Measurements from ENCODE around the gene DPP6.

Gene DPP6

DNA sequence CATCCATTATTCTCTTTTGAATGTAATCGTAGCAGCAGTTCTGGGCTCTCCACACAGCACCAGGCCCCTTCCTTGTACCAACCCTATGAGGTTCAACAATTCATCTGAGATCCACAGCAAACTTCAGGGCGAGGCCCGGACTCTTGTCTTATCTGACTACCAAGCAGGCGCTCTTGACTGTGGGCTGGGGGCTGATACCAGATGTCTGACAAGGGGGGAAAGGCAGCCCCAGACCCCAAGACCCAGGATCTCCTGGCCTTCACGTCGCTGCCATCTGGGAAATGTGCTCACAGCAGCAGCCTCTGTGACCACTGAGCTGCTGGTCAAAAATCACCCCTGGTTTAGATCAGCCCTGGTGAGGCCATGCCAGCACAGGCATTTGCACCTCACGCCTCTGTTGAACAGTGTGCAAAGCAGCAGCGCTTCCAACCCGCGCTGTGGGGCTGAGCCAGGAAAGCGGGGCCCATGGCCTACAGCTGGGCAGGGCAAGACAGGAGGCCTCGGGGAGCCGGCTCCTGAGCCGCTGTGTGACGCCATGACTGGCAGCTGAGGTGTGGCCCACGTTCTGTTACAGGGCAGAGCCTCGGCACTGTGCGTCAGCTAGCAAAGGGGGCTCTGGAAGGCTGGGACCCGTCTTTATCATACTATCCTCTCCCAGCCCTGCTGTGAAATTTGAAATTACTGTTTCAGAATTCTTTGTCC, 806.8 kb downstream of the DPP6 start:
- FAIRE-seq (no peak), DNase-seq (ENCODE audit: insufficient read length, low spot score) (no peak)
- no peak for TF ChIP-seq TAF1 (IDR thresholded peaks at IDR 0.05; ENCODE audit: low read depth, low read length)
- no peak for TF ChIP-seq POLR2A (IDR thresholded peaks at IDR 0.05; ENCODE audit: low read depth, low read length)
- TF ChIP-seq SPI1 (IDR thresholded peaks at IDR 0.05; ENCODE audit: low read depth, low read length): no peak
- no peak for TF ChIP-seq POLR2AphosphoS5 (IDR thresholded peaks at IDR 0.05; ENCODE audit: low read depth, low read length)
- TF ChIP-seq POU2F2 (IDR thresholded peaks at IDR 0.05; ENCODE audit: low read depth, low read length): no peak
- no peak for TF ChIP-seq PAX5 (IDR thresholded peaks at IDR 0.05; ENCODE audit: insufficient read depth, low read length, severe bottlenecking)

DNA sequence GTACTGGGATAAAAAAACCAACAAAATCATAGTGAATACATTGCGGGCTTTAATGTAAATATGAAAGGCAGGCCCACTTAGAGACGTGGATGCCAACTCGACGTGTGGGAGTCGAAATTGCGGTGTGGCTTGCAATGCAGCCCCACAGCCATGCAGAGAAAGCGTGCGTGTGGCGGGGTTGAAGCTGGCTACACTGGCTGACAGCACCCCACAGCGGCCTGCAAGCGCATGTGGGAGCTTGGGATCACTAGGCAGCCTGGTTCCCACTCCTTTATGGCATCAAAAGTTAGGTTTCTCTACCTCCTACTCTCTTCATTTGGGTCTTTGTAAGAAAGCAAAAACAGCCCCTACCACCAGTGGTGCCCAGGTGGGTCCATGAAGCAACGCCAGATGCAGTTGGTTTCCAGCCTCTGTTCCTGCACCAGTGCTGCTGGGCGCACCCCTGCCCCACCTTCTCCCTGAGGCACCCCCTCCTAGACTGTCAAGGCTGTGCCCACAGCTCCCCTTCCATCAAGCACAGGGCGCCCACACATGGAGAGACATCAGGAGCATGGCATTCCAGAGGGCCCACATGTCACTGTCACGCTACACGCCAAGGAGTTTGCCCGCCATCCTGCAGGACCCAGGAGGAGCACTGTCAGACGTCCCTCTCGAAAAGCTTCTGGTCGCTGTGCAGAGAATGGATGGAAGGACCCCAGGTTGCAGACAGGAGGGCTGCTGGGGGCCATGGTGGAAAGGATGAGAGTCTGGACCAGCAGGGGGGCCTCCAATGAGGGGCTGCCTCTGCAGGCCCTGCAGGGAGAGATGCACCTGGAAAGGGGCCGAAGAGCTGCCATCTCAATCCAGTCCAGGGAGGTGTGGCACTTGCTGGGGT, 807.8 kb downstream of the DPP6 start:
- DNase-seq (ENCODE audit: insufficient read length, low spot score): no peak
- no peak for FAIRE-seq
- TF ChIP-seq SPI1 (IDR thresholded peaks at IDR 0.05; ENCODE audit: low read depth, low read length) (no peak), POU2F2 (IDR thresholded peaks at IDR 0.05; ENCODE audit: low read depth, low read length) (no peak), POLR2A (IDR thresholded peaks at IDR 0.05; ENCODE audit: low read depth, low read length) (no peak), TAF1 (IDR thresholded peaks at IDR 0.05; ENCODE audit: low read depth, low read length) (no peak), POLR2AphosphoS5 (IDR thresholded peaks at IDR 0.05; ENCODE audit: low read depth, low read length) (no peak), PAX5 (IDR thresholded peaks at IDR 0.05; ENCODE audit: insufficient read depth, low read length, severe bottlenecking) (no peak)

DNA sequence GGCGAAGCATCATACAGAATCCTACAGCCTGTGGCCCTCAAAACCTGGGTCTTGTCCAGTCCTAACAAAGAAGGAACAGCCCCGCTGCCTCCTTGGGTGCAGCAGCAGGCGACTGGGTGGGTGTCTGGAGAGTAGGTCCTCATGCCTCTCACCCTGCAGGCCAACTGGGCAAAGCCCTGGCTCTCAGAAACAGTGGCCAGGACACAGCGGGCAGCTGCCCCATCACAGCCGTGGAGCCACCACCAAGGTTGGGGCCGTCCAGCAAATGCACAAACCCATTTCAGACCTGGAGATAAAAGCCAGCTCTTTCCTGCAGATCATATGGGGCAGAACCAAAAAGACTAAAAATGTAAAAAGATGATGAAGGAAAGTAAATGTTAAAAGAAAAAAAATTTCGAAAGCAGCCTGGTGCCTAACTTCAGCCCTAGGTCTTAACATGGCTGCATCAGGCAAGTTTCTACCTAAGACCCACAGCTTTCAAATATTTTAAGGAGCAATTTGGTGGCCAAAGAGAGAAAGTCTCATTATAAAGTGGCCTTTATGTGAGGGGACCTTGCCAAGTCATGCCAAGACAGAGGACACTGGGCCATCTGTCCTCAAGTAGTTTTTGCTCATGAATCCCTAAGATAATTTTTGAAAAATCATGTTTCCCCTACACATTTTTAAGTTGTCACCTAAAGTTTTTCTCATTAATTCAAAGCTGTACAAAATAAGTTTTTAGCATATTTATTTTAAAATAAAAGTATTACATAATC, 808.6 kb downstream of the DPP6 start:
- DNase-seq (ENCODE audit: insufficient read length, low spot score) (no peak), FAIRE-seq (no peak)
- TF ChIP-seq PAX5 (IDR thresholded peaks at IDR 0.05; ENCODE audit: insufficient read depth, low read length, severe bottlenecking): no peak
- no peak for TF ChIP-seq POLR2A (IDR thresholded peaks at IDR 0.05; ENCODE audit: low read depth, low read length)
- TF ChIP-seq TAF1 (IDR thresholded peaks at IDR 0.05; ENCODE audit: low read depth, low read length): no peak
- no peak for TF ChIP-seq POLR2AphosphoS5 (IDR thresholded peaks at IDR 0.05; ENCODE audit: low read depth, low read length)
- no peak for TF ChIP-seq SPI1 (IDR thresholded peaks at IDR 0.05; ENCODE audit: low read depth, low read length)

DNA sequence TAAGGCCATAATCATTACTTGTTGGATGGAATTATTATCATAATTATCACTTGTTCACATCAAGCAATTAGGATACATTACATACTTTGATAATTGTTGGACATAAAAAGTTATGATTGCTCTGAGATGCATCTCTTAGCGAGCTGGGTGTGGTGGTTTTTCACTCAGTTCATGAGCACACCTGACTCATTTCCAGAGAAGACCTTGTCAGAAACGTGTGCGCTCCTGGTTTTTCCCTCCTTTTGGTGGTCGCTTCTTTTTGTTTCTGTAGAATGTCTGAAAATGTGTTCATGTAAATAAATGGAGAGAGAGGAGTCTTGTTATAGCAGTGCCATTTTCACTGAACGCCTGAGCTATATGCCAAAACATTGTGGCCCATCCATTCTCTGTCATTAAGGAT, 809.4 kb downstream of the DPP6 start:
- DNase-seq (ENCODE audit: insufficient read length, low spot score) (no peak), FAIRE-seq (no peak)
- TF ChIP-seq SPI1 (IDR thresholded peaks at IDR 0.05; ENCODE audit: low read depth, low read length): no peak
- TF ChIP-seq POU2F2 (IDR thresholded peaks at IDR 0.05; ENCODE audit: low read depth, low read length): no peak
- TF ChIP-seq PAX5 (IDR thresholded peaks at IDR 0.05; ENCODE audit: insufficient read depth, low read length, severe bottlenecking): no peak
- no peak for TF ChIP-seq POLR2AphosphoS5 (IDR thresholded peaks at IDR 0.05; ENCODE audit: low read depth, low read length)
- no peak for TF ChIP-seq POLR2A (IDR thresholded peaks at IDR 0.05; ENCODE audit: low read depth, low read length)
- no peak for TF ChIP-seq TAF1 (IDR thresholded peaks at IDR 0.05; ENCODE audit: low read depth, low read length)

DNA sequence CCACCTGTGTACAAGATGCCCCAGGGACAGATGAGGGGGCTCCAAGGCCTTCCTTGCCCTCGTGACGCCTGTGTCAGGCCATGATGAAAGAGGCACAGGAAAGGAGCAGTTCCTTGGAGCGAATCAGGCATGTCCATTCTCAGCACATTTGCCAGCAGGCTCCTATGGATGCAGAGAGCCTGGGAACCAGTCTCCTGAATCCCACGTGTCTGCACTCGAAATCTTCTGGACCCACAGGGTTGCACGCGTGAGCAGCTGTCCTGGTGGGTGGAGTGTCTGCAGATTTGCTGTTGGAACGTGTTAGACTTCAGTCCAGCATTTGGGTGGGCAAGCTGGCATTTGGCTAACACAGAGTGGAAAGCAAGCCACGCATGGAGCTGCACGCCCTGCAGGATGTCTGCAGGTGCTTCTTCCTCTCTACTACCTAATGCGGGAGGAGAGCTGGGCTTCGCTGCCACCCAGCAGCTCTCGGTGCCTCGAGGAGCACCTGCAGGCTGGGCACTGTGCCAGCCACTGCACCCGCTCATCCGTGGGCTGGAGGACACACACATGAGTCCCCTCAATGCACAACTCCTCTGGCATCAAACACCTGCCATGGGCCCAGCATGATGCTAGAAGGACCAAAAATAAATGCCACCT, 810.1 kb downstream of the DPP6 start:
- DNase-seq (ENCODE audit: insufficient read length, low spot score) (no peak), FAIRE-seq (no peak)
- TF ChIP-seq SPI1 (IDR thresholded peaks at IDR 0.05; ENCODE audit: low read depth, low read length): no peak
- TF ChIP-seq POU2F2 (IDR thresholded peaks at IDR 0.05; ENCODE audit: low read depth, low read length): no peak
- no peak for TF ChIP-seq POLR2A (IDR thresholded peaks at IDR 0.05; ENCODE audit: low read depth, low read length)
- TF ChIP-seq POLR2AphosphoS5 (IDR thresholded peaks at IDR 0.05; ENCODE audit: low read depth, low read length): no peak
- TF ChIP-seq PAX5 (IDR thresholded peaks at IDR 0.05; ENCODE audit: insufficient read depth, low read length, severe bottlenecking): no peak
- no peak for TF ChIP-seq TAF1 (IDR thresholded peaks at IDR 0.05; ENCODE audit: low read depth, low read length)

DNA sequence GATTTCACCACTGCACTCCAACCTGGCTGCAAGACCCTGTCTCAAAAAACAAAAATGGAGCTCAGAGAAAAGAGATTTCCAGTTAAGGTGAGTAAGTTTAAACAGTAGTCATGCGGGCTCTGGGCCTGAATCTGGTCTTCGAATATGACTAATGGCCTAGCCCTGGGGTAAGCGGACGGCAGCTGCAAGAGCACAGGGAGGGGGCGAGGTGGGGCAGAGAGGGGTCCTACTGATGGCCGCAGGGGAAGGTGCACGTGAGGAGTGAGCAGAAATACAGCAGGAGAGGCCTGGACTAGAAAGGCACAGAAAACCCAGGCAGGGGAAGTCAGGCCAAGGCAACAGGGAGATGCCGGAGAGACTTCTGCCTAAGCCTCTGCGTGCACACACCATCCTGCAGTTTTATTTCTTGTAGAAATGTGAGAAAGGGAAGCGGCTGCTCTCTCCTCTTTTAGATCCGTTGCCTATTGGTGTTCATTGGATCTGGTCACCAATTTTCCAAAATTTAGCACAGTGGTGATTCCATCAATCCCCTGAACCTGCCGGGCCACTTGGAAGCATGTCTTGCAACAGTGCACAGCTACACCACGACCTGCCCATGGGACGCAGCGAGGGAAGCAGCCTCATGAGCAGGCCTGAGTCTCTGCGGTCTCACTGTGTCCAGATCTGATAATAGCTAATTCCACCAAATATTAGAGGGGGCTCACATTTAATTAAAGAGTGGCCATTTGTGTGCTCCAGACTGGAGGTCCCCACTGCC, 811.7 kb downstream of the DPP6 start:
- DNase-seq (ENCODE audit: insufficient read length, low spot score) (no peak), FAIRE-seq (no peak)
- TF ChIP-seq PAX5 (IDR thresholded peaks at IDR 0.05; ENCODE audit: insufficient read depth, low read length, severe bottlenecking) (no peak), POU2F2 (IDR thresholded peaks at IDR 0.05; ENCODE audit: low read depth, low read length) (no peak), TAF1 (IDR thresholded peaks at IDR 0.05; ENCODE audit: low read depth, low read length) (no peak), POLR2A (IDR thresholded peaks at IDR 0.05; ENCODE audit: low read depth, low read length) (no peak), SPI1 (IDR thresholded peaks at IDR 0.05; ENCODE audit: low read depth, low read length) (no peak), POLR2AphosphoS5 (IDR thresholded peaks at IDR 0.05; ENCODE audit: low read depth, low read length) (no peak)

DNA sequence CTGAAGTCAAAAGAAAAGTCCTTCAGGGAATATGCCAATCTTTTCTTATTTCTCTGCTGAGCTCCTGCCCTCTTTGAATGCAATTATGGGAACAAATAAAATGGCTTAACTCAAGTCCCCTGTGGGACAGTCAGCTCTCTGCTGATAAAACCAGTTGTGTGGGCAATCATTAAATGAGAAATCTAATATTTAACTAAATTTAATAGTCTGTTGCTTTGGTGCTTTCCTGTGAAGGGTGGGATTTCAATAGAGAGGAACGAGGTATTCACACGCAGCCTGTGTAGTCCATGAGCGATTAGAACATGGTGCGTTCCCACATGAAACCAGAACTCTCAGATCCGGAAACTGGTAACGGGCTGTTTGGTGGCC, 812.3 kb downstream of the DPP6 start:
- FAIRE-seq: no peak
- TF ChIP-seq PAX5 (IDR thresholded peaks at IDR 0.05; ENCODE audit: insufficient read depth, low read length, severe bottlenecking) (no peak), POLR2A (IDR thresholded peaks at IDR 0.05; ENCODE audit: low read depth, low read length) (no peak), SPI1 (IDR thresholded peaks at IDR 0.05; ENCODE audit: low read depth, low read length) (no peak), TAF1 (IDR thresholded peaks at IDR 0.05; ENCODE audit: low read depth, low read length) (no peak), POU2F2 (IDR thresholded peaks at IDR 0.05; ENCODE audit: low read depth, low read length) (no peak), POLR2AphosphoS5 (IDR thresholded peaks at IDR 0.05; ENCODE audit: low read depth, low read length) (no peak)
- no peak for DNase-seq (ENCODE audit: insufficient read length, low spot score)
